K562 (cell line): Measurements from ENCODE around the gene RGS3. TPM values are rescaled to one million over a fixed set of nuclear protein-coding genes. Genes with fewer than 3 reads are reported as not detected.

ENCODE experiments used
- FOS ChIP-seq: IDR thresholded peaks from 3 replicates; pipeline ENCODE4 v1.6.1; 2011; ENCODE audit not compliant: insufficient read length; ENCODE audit errors: extremely low read depth
- RCOR1 ChIP-seq, 2 experiments: IDR thresholded peaks; 2 replicates each; pipeline ENCODE4 v1.6.1; 2012; ENCODE audit warnings: low read depth in 2 of 2, low read length in 2 of 2, borderline replicate concordance in 1 of 2, improper control_type of control experiment in 1 of 2
- RERE ChIP-seq: sonication (generic); formaldehyde crosslinking; IDR thresholded peaks from 2 replicates; pipeline ENCODE4 v1.8.0; 2023; ENCODE audit warnings: missing genetic modification reagents, mild to moderate bottlenecking, borderline replicate concordance
- RNF2 ChIP-seq: sonication (generic); IDR thresholded peaks from 2 replicates; pipeline ENCODE4 v1.6.1; 2016
- SIRT6 ChIP-seq: IDR thresholded peaks from one replicate; pipeline ENCODE4 v1.6.1; 2012; ENCODE audit warnings: low read depth, mild to moderate bottlenecking, control low read depth, inconsistent platforms, low read length, moderate library complexity
- TCF15 ChIP-seq: fragments of 250-450 bp; sonication (Bioruptor Pico); IDR thresholded peaks from 2 replicates; pipeline ENCODE4 v1.8.0; 2022; ENCODE audit warnings: moderate library complexity, mild to moderate bottlenecking, inconsistent platforms
- TEAD4 ChIP-seq, 2 experiments: sonication (generic) in 1 of 2; formaldehyde crosslinking in 1 of 2; IDR thresholded peaks; 2 replicates each; pipeline versions ENCODE4 v1.6.1 to v1.8.0; 2012 to 2022; ENCODE audit warnings: borderline replicate concordance in 1 of 2, inconsistent platforms in 1 of 2, low read length in 1 of 2, mild to moderate bottlenecking in 1 of 2, missing genetic modification reagents in 1 of 2
- YY1 ChIP-seq, 3 experiments: IDR thresholded peaks; 2 replicates each; pipeline ENCODE4 v1.6.1; 2011; ENCODE audit warnings: low read length in 2 of 3, mild to moderate bottlenecking in 2 of 3, moderate library complexity in 2 of 3, borderline replicate concordance in 1 of 3, control low read depth in 1 of 3, low read depth in 1 of 3; ENCODE audit not compliant: insufficient read depth in 3 of 3, insufficient replicate concordance in 2 of 3, control insufficient read depth in 1 of 3, insufficient read length in 1 of 3; ENCODE audit errors: extremely low read depth in 1 of 3
- ZHX1 ChIP-seq: fragments of 150-350 bp; conservative IDR thresholded peaks from 2 replicates; pipeline ENCODE4 v1.6.1; 2014; ENCODE audit warnings: low read length
- ZNF143 ChIP-seq: sonication (generic); formaldehyde crosslinking; IDR thresholded peaks from 2 replicates; pipeline ENCODE4 v1.9.0; 2022; ENCODE audit warnings: mild to moderate bottlenecking, missing genetic modification reagents
- ZNF232 ChIP-seq: sonication (generic); formaldehyde crosslinking; IDR thresholded peaks from 2 replicates; pipeline ENCODE4 v1.8.0; 2022; ENCODE audit warnings: mild to moderate bottlenecking, missing genetic modification reagents
- ZNF311 ChIP-seq: fragments of 250-450 bp; sonication (Bioruptor Pico); IDR thresholded peaks from 2 replicates; pipeline ENCODE4 v1.4.0; 2020; ENCODE audit warnings: mild to moderate bottlenecking, moderate library complexity
- ZNF449 ChIP-seq: fragments of 250-450 bp; sonication (Bioruptor Pico); IDR thresholded peaks from 2 replicates; pipeline ENCODE4 v1.8.0; 2022; ENCODE audit warnings: moderate library complexity, mild to moderate bottlenecking, inconsistent platforms
- ZNF639 ChIP-seq, 2 experiments: fragments of 200-800 bp in 1 of 2; sonication (Bioruptor generic) in 1 of 2; sonication (generic) in 1 of 2; formaldehyde crosslinking in 1 of 2; IDR thresholded peaks in 1 of 2; conservative IDR thresholded peaks in 1 of 2; 2 replicates each; pipeline versions ENCODE4 v1.5.0 to v1.6.1; 2016 to 2020; ENCODE audit warnings: missing compliant biosample characterization in 1 of 2, missing genetic modification characterization in 1 of 2, missing genetic modification reagents in 1 of 2
- polyA plus RNA-seq, 8 experiments: library from polyadenylated mRNA; depleted of rRNA in 4 of 8; stranded (reverse) in 5 of 8; unstranded in 3 of 8; fragments of >200 nt; fragmentation: Nextera tagmentation in 2 of 8; fragmentation: Illumina TruSeq in 1 of 8; extraction: Ambion mirVana in 2 of 8; extraction: Trizol in 1 of 8; gene quantifications; 2 replicates each; pipeline versions ENCODE4 v1.2.1 to v1.2.3, GENCODE V29; 2011 to 2014; ENCODE audit warnings: inconsistent platforms in 1 of 8, missing spikeins in 1 of 8
- total RNA-seq, 7 experiments: library from RNA; depleted of rRNA in 6 of 7; stranded (reverse); fragments of >200 nt in 6 of 7; fragmentation: Illumina TruSeq in 2 of 7; extraction: Trizol in 2 of 7; gene quantifications; 2 replicates each; pipeline versions ENCODE4 v1.2.1 to v1.2.3, GENCODE V29; 2011 to 2021; ENCODE audit warnings: low replicate concordance in 1 of 7

Gene RGS3
- total and polyA plus RNA-seq, 9 of the 15 experiments (the other 6 are each of a cell fraction or from before 2014, with no cell fraction given): 0.08 to 2.9 (median 0.95) TPM

- TF ChIP-seq ZNF449 (CRISPR knock-in tag) (no peak), ZNF143 (no peak), FOS (no peak), ZHX1 (no peak), ZNF311 (CRISPR knock-in tag) (no peak), SIRT6 (no peak), RCOR1 (IDR thresholded peaks at IDR 0.05; ENCODE audit: borderline replicate concordance in 1 of 2, low read depth in 2 of 2, low read length in 2 of 2) (no peak), ZNF232 (CRISPR knock-in tag) (no peak), TCF15 (no peak), TEAD4 (IDR thresholded peaks at IDR 0.05; ENCODE audit: low read length) (no peak), TEAD4 (CRISPR knock-in tag; IDR thresholded peaks at IDR 0.05; ENCODE audit: borderline replicate concordance) (no peak), YY1 (IDR thresholded peaks at IDR 0.05; ENCODE audit: borderline replicate concordance in 1 of 3, control insufficient read depth in 1 of 3, extremely low read depth in 1 of 3, insufficient read depth in 3 of 3, insufficient read length in 1 of 3, insufficient replicate concordance in 2 of 3, low read depth in 1 of 3, low read length in 2 of 3) (peak in 1 of 3 experiments; percentile 53), RNF2 (no peak), ZNF639 (CRISPR knock-in tag; conservative IDR thresholded peaks at IDR 0.05 in 1 of 2, IDR thresholded peaks at IDR 0.05 in 1 of 2) (no peak), RERE (CRISPR knock-in tag) (no peak)
These were observed 140.9 kb downstream of the RGS3 start (continued) for GRCh38 chr9:113604393-113604792.
